HG02885 (cell line): ENCODE measurements around the gene NCEH1.

ENCODE experiments used
- ATAC-seq: cut with Tn5 transposase; IDR thresholded peaks from one replicate; pipeline ENCODE4 v1.9.1; 2021; ENCODE audit warnings: mild to moderate bottlenecking; ENCODE audit not compliant: unreplicated experiment, poor library complexity

Gene NCEH1

GRCh38 chr3:172651936-172652625 lies 58.8 kb downstream of the NCEH1 start:
- ATAC-seq, result no peak

GRCh38 chr3:172649987-172650386 lies 60.9 kb downstream of the NCEH1 start:
- no peak for ATAC-seq

- ATAC-seq, result no peak
These were observed 62.1 kb downstream of the NCEH1 start for GRCh38 chr3:172648747-172649146.

GRCh38 chr3:172647823-172648222 lies 63.0 kb downstream of the NCEH1 start:
- ATAC-seq, result no peak

- no peak for ATAC-seq
These were observed 63.8 kb downstream of the NCEH1 start for GRCh38 chr3:172647080-172647479.

GRCh38 chr3:172646439-172647015 lies 64.3 kb downstream of the NCEH1 start:
- no peak for ATAC-seq

- no peak for ATAC-seq
These were observed 66.6 kb downstream of the NCEH1 start for GRCh38 chr3:172644258-172644657.

GRCh38 chr3:172643506-172644179 lies 67.2 kb downstream of the NCEH1 start:
- no peak for ATAC-seq

- ATAC-seq, result no peak
These were observed 69.6 kb downstream of the NCEH1 start for GRCh38 chr3:172641291-172641690.

- ATAC-seq, result no peak
These were observed 70.1 kb downstream of the NCEH1 start for GRCh38 chr3:172640751-172641150.

GRCh38 chr3:172635588-172635987 lies 75.3 kb downstream of the NCEH1 start:
- peak; percentile 100 for ATAC-seq

- no peak for ATAC-seq
These were observed 75.9 kb downstream of the NCEH1 start for GRCh38 chr3:172634948-172635347.

GRCh38 chr3:172630316-172630715 lies 80.6 kb downstream of the NCEH1 start:
- no peak for ATAC-seq

- ATAC-seq, result no peak
These were observed 81.4 kb downstream of the NCEH1 start for GRCh38 chr3:172629470-172629869.

GRCh38 chr3:172627057-172627809 lies 83.6 kb downstream of the NCEH1 start:
- ATAC-seq, result no peak

- ATAC-seq, result no peak
These were observed 84.7 kb downstream of the NCEH1 start for GRCh38 chr3:172626021-172626640.

- ATAC-seq, result no peak
These were observed 85.5 kb downstream of the NCEH1 start for GRCh38 chr3:172625404-172625803.

GRCh38 chr3:172624999-172625398 lies 85.9 kb downstream of the NCEH1 start:
- no peak for ATAC-seq

GRCh38 chr3:172622916-172623700 lies 87.8 kb downstream of the NCEH1 start:
- no peak for ATAC-seq

- ATAC-seq, result no peak
These were observed 88.7 kb downstream of the NCEH1 start for GRCh38 chr3:172622156-172622555.
